Kidney capillary endothelial cell (primary cell): ENCODE measurements around the gene CPNE2.
"Not testable (repeated sequence)": the region's sequence is repeated elsewhere in the genome, so short reads cannot be mapped to it uniquely, and the experiment has no call there.

Source experiments
- DNase-seq: peaks from one replicate; pipeline ENCODE4 v3.0.0-alpha.2; 2018; ENCODE audit warnings: low spot score

Gene CPNE2

GRCh38 chr16:57091975-57092785, at the start of gene CPNE2:
Gene CPNE2, plus strand, starts transcription at chr16:57092583. Its CDS starts 18,160 bp downstream, at chr16:57110743.
- DNase-seq = peak; percentile 28

GRCh38 chr16:57043248-57043647, 49.1 kb upstream of the CPNE2 start:
- no peak for DNase-seq

GRCh38 chr16:57044931-57045693, 47.3 kb upstream of the CPNE2 start:
- no peak for DNase-seq

- peak; percentile 68 for DNase-seq
Observed at GRCh38 chr16:57045694-57046381, 46.5 kb upstream of the CPNE2 start.

GRCh38 chr16:57048095-57048494, 44.3 kb upstream of the CPNE2 start:
- DNase-seq = no peak

GRCh38 chr16:57049678-57050077, 42.7 kb upstream of the CPNE2 start:
- DNase-seq = no peak

GRCh38 chr16:57051696-57052228, 40.6 kb upstream of the CPNE2 start:
- no peak for DNase-seq

GRCh38 chr16:57053206-57053605, 39.2 kb upstream of the CPNE2 start:
- DNase-seq = no peak

GRCh38 chr16:57054338-57054737, 38.0 kb upstream of the CPNE2 start:
- no peak for DNase-seq

- DNase-seq = no peak
Observed at GRCh38 chr16:57054771-57055170, 37.6 kb upstream of the CPNE2 start.

- no peak for DNase-seq
Observed at GRCh38 chr16:57055671-57056070, 36.7 kb upstream of the CPNE2 start.

- DNase-seq = no peak
Observed at GRCh38 chr16:57058291-57058861, 34.0 kb upstream of the CPNE2 start.

- DNase-seq = no peak
Observed at GRCh38 chr16:57060323-57061083, 31.9 kb upstream of the CPNE2 start.

- no peak for DNase-seq
Observed at GRCh38 chr16:57061084-57061905, 31.1 kb upstream of the CPNE2 start.

GRCh38 chr16:57062329-57062728, 30.1 kb upstream of the CPNE2 start:
- no peak for DNase-seq

GRCh38 chr16:57063189-57063588, 29.2 kb upstream of the CPNE2 start:
- DNase-seq = not testable (repeated sequence)

- DNase-seq = no peak
Observed at GRCh38 chr16:57064995-57065394, 27.4 kb upstream of the CPNE2 start.

- no peak for DNase-seq
Observed at GRCh38 chr16:57066625-57067024, 25.8 kb upstream of the CPNE2 start.

GRCh38 chr16:57067347-57067746, 25.0 kb upstream of the CPNE2 start:
- no peak for DNase-seq

- no peak for DNase-seq
Observed at GRCh38 chr16:57069053-57069452, 23.3 kb upstream of the CPNE2 start.
